IMR-90 (cell line): ENCODE data around the gene NTM. TPM values are rescaled to one million over a fixed set of nuclear protein-coding genes. Genes with fewer than 3 reads are reported as not detected.

Experiments
- ATAC-seq: fragments of 200-7000 bp; cut with Tn5 transposase; 2 replicates; pipeline ENCODE4 v1.9.1; 2020; ENCODE audit warnings: low read depth, mild to moderate bottlenecking, moderate library complexity
- BruUV-seq: library from RNA; stranded (reverse); fragments of 400-500 nt; replicated peaks from 2 replicates; lab custom pipeline; 2021; lab: Mats Ljungman, UMichigan
- CTCF ChIA-PET: fragments of 300-600 bp; formaldehyde crosslinking; extraction: SDS; loops from one replicate; lab custom pipeline; 2021; ENCODE audit warnings: antibody characterized with exemption; lab: Yijun Ruan, JAX
- POLR2A ChIA-PET: fragments of 300-600 bp; sonication (Branson Sonifier 250); formaldehyde crosslinking; loops from one replicate; lab custom pipeline; 2022; ENCODE audit warnings: antibody characterized with exemption; ENCODE audit not compliant: unreplicated experiment; lab: Charles Lee
- DNase-seq: peaks from one replicate; pipeline ENCODE4 v3.0.0; 2013
- H2AFZ ChIP-seq: replicated peaks from 2 replicates; pipeline ENCODE3; 2013; ENCODE audit warnings: low read length, mild to moderate bottlenecking; ENCODE audit not compliant: poor library complexity
- H2AK5ac ChIP-seq: 2 replicates; pipeline ENCODE4 v1.6.1; 2013; ENCODE audit warnings: low read depth, low read length, inconsistent platforms
- H2AK9ac ChIP-seq: replicated peaks from 2 replicates; pipeline ENCODE3; 2013; ENCODE audit warnings: mild to moderate bottlenecking, low read depth, low read length, moderate library complexity; ENCODE audit not compliant: poor library complexity
- H2BK120ac ChIP-seq: 2 replicates; pipeline ENCODE4 v1.6.1; 2013; ENCODE audit warnings: low read depth, low read length, inconsistent platforms
- H2BK15ac ChIP-seq: 3 replicates; pipeline ENCODE4 v1.6.1; 2013; ENCODE audit warnings: low read depth, low read length, inconsistent platforms
- H2BK20ac ChIP-seq: 2 replicates; pipeline ENCODE4 v1.6.1; 2013; ENCODE audit warnings: low read depth, mild to moderate bottlenecking, inconsistent platforms, low read length, moderate library complexity
- H2BK5ac ChIP-seq: 2 replicates; pipeline ENCODE4 v1.6.1; 2013; ENCODE audit warnings: mild to moderate bottlenecking, low read depth, low read length, inconsistent platforms; ENCODE audit not compliant: poor library complexity, severe bottlenecking
- H3K14ac ChIP-seq: replicated peaks from 2 replicates; pipeline ENCODE4 v1.6.1; 2013; ENCODE audit warnings: low read depth, low read length, inconsistent platforms
- H3K18ac ChIP-seq: 2 replicates; pipeline ENCODE4 v1.6.1; 2013; ENCODE audit warnings: low read depth, low read length, control low read depth
- H3K23ac ChIP-seq: 2 replicates; pipeline ENCODE4 v1.6.1; 2013; ENCODE audit warnings: low read depth, low read length, inconsistent platforms
- H3K27ac ChIP-seq: 2 replicates; pipeline ENCODE4 v1.5.1; 2013; ENCODE audit warnings: mild to moderate bottlenecking, control low read depth, low read length; ENCODE audit not compliant: insufficient read depth
- H3K27me3 ChIP-seq: 2 replicates; pipeline ENCODE4 v1.6.1; 2013; ENCODE audit warnings: low read length; ENCODE audit not compliant: control insufficient read depth, insufficient read depth
- H3K36me3 ChIP-seq: 2 replicates; pipeline ENCODE4 v1.6.1; 2013; ENCODE audit warnings: low read length, mixed read lengths; ENCODE audit not compliant: control insufficient read depth, insufficient read depth
- H3K4ac ChIP-seq: 2 replicates; pipeline ENCODE4 v1.6.1; 2013; ENCODE audit warnings: low read depth, low read length, inconsistent platforms
- H3K4me1 ChIP-seq: 2 replicates; pipeline ENCODE4 v1.6.1; 2013; ENCODE audit warnings: low read length, mixed read lengths; ENCODE audit not compliant: control insufficient read depth, insufficient read depth
- H3K4me2 ChIP-seq: 2 replicates; pipeline ENCODE4 v1.6.1; 2013; ENCODE audit warnings: low read depth, mild to moderate bottlenecking, control low read depth, low read length, moderate library complexity
- H3K4me3 ChIP-seq: 2 replicates; pipeline ENCODE4 v1.5.1; 2013; ENCODE audit warnings: low read depth, mild to moderate bottlenecking, control low read depth, low read length, moderate library complexity; ENCODE audit not compliant: insufficient read depth
- H3K56ac ChIP-seq: 2 replicates; pipeline ENCODE4 v1.6.1; 2013; ENCODE audit warnings: low read length, inconsistent platforms; ENCODE audit not compliant: insufficient read depth; ENCODE audit errors: extremely low read depth
- H3K79me1 ChIP-seq, 2 experiments: 2 replicates each; pipeline ENCODE4 v1.6.1; 2013; ENCODE audit warnings: low read length in 2 of 2, inconsistent platforms in 1 of 2, low read depth in 1 of 2
- H3K9ac ChIP-seq: 2 replicates; pipeline ENCODE4 v1.6.1; 2013; ENCODE audit warnings: low read depth, low read length, control low read depth
- H3K9me1 ChIP-seq: 2 replicates; pipeline ENCODE4 v1.6.1; 2013; ENCODE audit warnings: low read length, inconsistent platforms; ENCODE audit not compliant: insufficient read depth
- H3K9me3 ChIP-seq: 2 replicates; pipeline ENCODE4 v1.6.1; 2013; ENCODE audit warnings: low read length; ENCODE audit not compliant: control insufficient read depth, insufficient read depth
- H4K20me1 ChIP-seq: 2 replicates; pipeline ENCODE4 v1.6.1; 2013; ENCODE audit warnings: low read length, inconsistent platforms; ENCODE audit not compliant: insufficient read depth
- H4K5ac ChIP-seq: 2 replicates; pipeline ENCODE4 v1.6.1; 2013; ENCODE audit warnings: mild to moderate bottlenecking, low read depth, low read length, control low read depth
- H4K8ac ChIP-seq, 2 experiments: 2 replicates each; pipeline ENCODE4 v1.6.1; 2013; ENCODE audit warnings: low read depth in 2 of 2, low read length in 2 of 2, control low read depth in 1 of 2, inconsistent platforms in 1 of 2
- H4K91ac ChIP-seq: 2 replicates; pipeline ENCODE4 v1.6.1; 2013; ENCODE audit warnings: low read depth, low read length, inconsistent platforms; ENCODE audit not compliant: insufficient read depth
- CEBPB ChIP-seq: IDR thresholded peaks from 2 replicates; pipeline ENCODE4 v1.6.1; 2012; ENCODE audit warnings: low read depth, low read length, improper control_type of control experiment
- FOS ChIP-seq: fragments of 150-350 bp; IDR thresholded peaks from 2 replicates; pipeline ENCODE4 v1.6.1; 2016; ENCODE audit warnings: low read depth, low read length
- USF2 ChIP-seq: fragments of 150-350 bp; IDR thresholded peaks from 2 replicates; pipeline ENCODE4 v1.6.1; 2017; ENCODE audit warnings: mild to moderate bottlenecking, antibody characterized with exemption, low read length, low read depth
- WGBS, 2 experiments: methylation state at CpG; one replicate each; pipeline versions ENCODE4 v1.1.5 to v1.1.7; 2013; ENCODE audit warnings: missing lambda C conversion rate in 2 of 2; ENCODE audit not compliant: insufficient read length in 1 of 2; ENCODE audit errors: extremely low coverage in 2 of 2; 5-methylcytosine and 5-hydroxymethylcytosine counted together
- dilution Hi-C: fragments of 300-500 bp; cut with HindIII; formaldehyde crosslinking; loops from one replicate; pipeline ENCODE4 v1.14.3; 2018; ENCODE audit warnings: low sequenced_read_pairs; ENCODE audit not compliant: unreplicated experiment
- in situ Hi-C: fragments of 300-500 bp; cut with MboI; formaldehyde crosslinking; loops from 3 replicates; pipeline ENCODE4 v1.14.3; 2019; ENCODE audit warnings: low sequenced_read_pairs, inconsistent platforms, mixed read lengths
- intact Hi-C: fragments of 100-400 bp; cut with micrococcal nuclease; formaldehyde crosslinking; loops from 2 replicates; pipeline ENCODE4 v1.10.0; 2022
- polyA plus RNA-seq, 3 experiments: library from polyadenylated mRNA; depleted of rRNA; stranded (reverse); fragments of >200 nt; gene quantifications; 2 replicates each; pipeline ENCODE4 v1.2.3, GENCODE V29; 2012; ENCODE audit warnings: low replicate concordance in 1 of 3
- total RNA-seq: library from RNA; depleted of rRNA; stranded (reverse); fragments of >200 nt; gene quantifications from 2 replicates; pipeline ENCODE4 v1.2.3, GENCODE V29; 2012

NTM gene
- total and polyA plus RNA-seq, 2 of the 4 experiments (the other 2 are of a cell fraction) = 19.5 to 25.5 TPM

GRCh38 chr11:131763193-131763890 is 392.9 kb downstream of the NTM start:
- no peak overlapping the region for H3K4me2 ChIP-seq
- POLR2A ChIA-PET = no interaction called here
- H4K5ac ChIP-seq = no peak overlapping the region
- no CpG with 5 or more reads among the region's 4 CpGs for WGBS, 2 experiments
- no peak overlapping the region for H2BK5ac ChIP-seq
- no peak for ATAC-seq
- BruUV-seq = no TSS peak
- peaks cover 8% of the 10 kb centered on the region for H3K4me1 ChIP-seq
- H3K9ac ChIP-seq = no peak overlapping the region
- intact Hi-C loops (no loop called here), in situ Hi-C loops (no loop called here), dilution Hi-C loops (no loop called here)
- no peak overlapping the region for H3K14ac ChIP-seq
- H3K27me3 ChIP-seq = no peaks in the 10 kb centered on the region
- H2AK9ac ChIP-seq = no peak overlapping the region
- H2BK120ac ChIP-seq = no peak overlapping the region
- no peak overlapping the region for H3K4me3 ChIP-seq
- H3K36me3 ChIP-seq = no peaks in the 10 kb centered on the region
- H4K20me1 ChIP-seq = no peaks in the 10 kb centered on the region
- no peak overlapping the region for H3K18ac ChIP-seq
- H2AFZ ChIP-seq = no peak overlapping the region
- H4K8ac ChIP-seq = no peak overlapping the region
- H2AK5ac ChIP-seq = no peak overlapping the region
- H3K79me1 ChIP-seq = no peaks in the 10 kb centered on the region
- CTCF ChIA-PET = no interaction called here
- H3K9me3 ChIP-seq = no peaks in the 10 kb centered on the region
- no peak overlapping the region for H3K27ac ChIP-seq
- peak; percentile 46 for DNase-seq
- H4K91ac ChIP-seq = no peak overlapping the region
- H3K23ac ChIP-seq = no peak overlapping the region
- H3K4ac ChIP-seq = no peak overlapping the region
- no peak overlapping the region for H3K56ac ChIP-seq
- peaks cover 3% of the 10 kb centered on the region for H3K9me1 ChIP-seq
- H2BK15ac ChIP-seq = no peak overlapping the region
- no peak overlapping the region for H2BK20ac ChIP-seq
- TF ChIP-seq USF2 = 0 out of 2 replicates have a peak, but pooled peaks have one; percentile 11
- TF ChIP-seq FOS = no peak
- TF ChIP-seq CEBPB = peak; percentile 52
